ENCODE results near the gene ST6GALNAC3. TPM values are rescaled to one million over a fixed set of nuclear protein-coding genes. Genes with fewer than 3 reads are reported as not detected.

The ST6GALNAC3 gene
- 5.6 TPM for total RNA-seq
- long read RNA-seq, partial matches to known transcripts = 0 of 6 reads
- long read RNA-seq, other reads (novel, unspliced or antisense) = 6 of 6 reads

GRCh38 chr1:76074321-76075187, at the start of gene ST6GALNAC3:
TSS of gene ST6GALNAC3 (plus strand) at chr1:76074746.
- H3K27me3 ChIP-seq = no peaks in the 10 kb centered on the region
- no peaks in the 10 kb centered on the region for H3K9me3 ChIP-seq
- no peak for TF ChIP-seq CTCF (IDR thresholded peaks at IDR 0.05)
- ATAC-seq (peak; percentile 98), DNase-seq (peak; percentile 90)
- H3K4me3 ChIP-seq = peak within 1 kb of the TSS; percentile 71
- intact Hi-C loops (cut with DNase I) = no loop called here
- H3K27ac ChIP-seq = peak within 1 kb of the TSS; percentile 58
- H3K4me1 ChIP-seq = peaks cover 6% of the 10 kb centered on the region
- H3K36me3 ChIP-seq = no peaks in the 10 kb centered on the region

GRCh38 chr1:76027341-76027740, 47.2 kb upstream of the ST6GALNAC3 start:
- no peaks in the 10 kb centered on the region for H3K4me1 ChIP-seq
- no peaks in the 10 kb centered on the region for H3K36me3 ChIP-seq
- intact Hi-C loops (cut with DNase I) = no loop called here
- no peaks in the 10 kb centered on the region for H3K27me3 ChIP-seq
- ATAC-seq (peak; percentile 39), DNase-seq (no peak)
- no peak overlapping the region for H3K27ac ChIP-seq
- no peaks in the 10 kb centered on the region for H3K9me3 ChIP-seq
- H3K4me3 ChIP-seq = no peak overlapping the region
- TF ChIP-seq CTCF (IDR thresholded peaks at IDR 0.05) = no peak

GRCh38 chr1:76029331-76029730, 45.2 kb upstream of the ST6GALNAC3 start:
- H3K9me3 ChIP-seq = no peaks in the 10 kb centered on the region
- no peak overlapping the region for H3K27ac ChIP-seq
- no peak for TF ChIP-seq CTCF (IDR thresholded peaks at IDR 0.05)
- DNase-seq (no peak), ATAC-seq (no peak)
- no peaks in the 10 kb centered on the region for H3K27me3 ChIP-seq
- H3K4me3 ChIP-seq = no peak overlapping the region
- H3K36me3 ChIP-seq = no peaks in the 10 kb centered on the region
- intact Hi-C loops (cut with DNase I) = no loop called here
- H3K4me1 ChIP-seq = no peaks in the 10 kb centered on the region

- ATAC-seq = no peak
- no peaks in the 10 kb centered on the region for H3K4me1 ChIP-seq
- no peaks in the 10 kb centered on the region for H3K36me3 ChIP-seq
- TF ChIP-seq CTCF (IDR thresholded peaks at IDR 0.05) = no peak
- no peak overlapping the region for H3K4me3 ChIP-seq
- no peaks in the 10 kb centered on the region for H3K27me3 ChIP-seq
- intact Hi-C loops (cut with DNase I) = loop anchor here (5.0 kb wide), 1 partner anchor 76 kb away; no protein-coding TSS in a partner anchor
- no peak for DNase-seq
- no peaks in the 10 kb centered on the region for H3K9me3 ChIP-seq
- no peak overlapping the region for H3K27ac ChIP-seq
Measured at GRCh38 chr1:76031496-76031895, 43.0 kb upstream of the ST6GALNAC3 start.

GRCh38 chr1:76033800-76034475, 40.6 kb upstream of the ST6GALNAC3 start:
- H3K27ac ChIP-seq = no peak overlapping the region
- TF ChIP-seq CTCF (IDR thresholded peaks at IDR 0.05) = no peak
- DNase-seq = no peak
- intact Hi-C loops (cut with DNase I) = loop anchor here (5.0 kb wide), 1 partner anchor 73 kb away; no protein-coding TSS in a partner anchor
- H3K4me3 ChIP-seq = no peak overlapping the region
- no peaks in the 10 kb centered on the region for H3K9me3 ChIP-seq
- no peaks in the 10 kb centered on the region for H3K4me1 ChIP-seq
- H3K36me3 ChIP-seq = no peaks in the 10 kb centered on the region
- no peak for ATAC-seq
- no peaks in the 10 kb centered on the region for H3K27me3 ChIP-seq
